Neural progenitor cell (in vitro differentiated cells): ENCODE results near the gene CDCA3. TPM values are rescaled to one million over a fixed set of nuclear protein-coding genes. Genes with fewer than 3 reads are reported as not detected.
A peak's percentile ranks its signal among the peaks of the same experiment; 100 is the strongest.

Experiments
- DNase-seq: peaks from one replicate; pipeline ENCODE4 v3.0.0-alpha.2; 2016; ENCODE audit warnings: low spot score
- H2AFZ ChIP-seq: fragments of 200-600 bp; sonication (generic); replicated peaks from 2 replicates; pipeline ENCODE4 v1.6.1; 2016; ENCODE audit warnings: antibody characterized with exemption
- H3F3A ChIP-seq: fragments of 200-600 bp; sonication (generic); 2 replicates; pipeline ENCODE4 v1.6.1; 2016; ENCODE audit warnings: antibody characterized with exemption, low read depth
- H3K27ac ChIP-seq: fragments of 200-600 bp; sonication (generic); 2 replicates; pipeline ENCODE4 v1.5.1; 2016; ENCODE audit warnings: mild to moderate bottlenecking
- H3K27me3 ChIP-seq: fragments of 200-600 bp; sonication (generic); 2 replicates; pipeline ENCODE4 v1.6.1; 2016; ENCODE audit warnings: mild to moderate bottlenecking, moderate library complexity
- H3K36me3 ChIP-seq: fragments of 200-600 bp; sonication (generic); 2 replicates; pipeline ENCODE4 v1.5.1; 2016
- H3K4me1 ChIP-seq: fragments of 200-600 bp; sonication (generic); 2 replicates; pipeline ENCODE4 v1.6.1; 2016; ENCODE audit warnings: mixed run types
- H3K4me2 ChIP-seq: fragments of 200-600 bp; sonication (generic); 2 replicates; pipeline ENCODE4 v1.6.1; 2016
- H3K4me3 ChIP-seq: fragments of 200-600 bp; sonication (generic); 2 replicates; pipeline ENCODE4 v1.5.1; 2016
- H3K79me2 ChIP-seq: fragments of 200-600 bp; sonication (generic); 2 replicates; pipeline ENCODE4 v1.6.1; 2016; ENCODE audit warnings: low read depth
- H3K9ac ChIP-seq: fragments of 200-600 bp; sonication (generic); 2 replicates; pipeline ENCODE4 v1.6.1; 2016
- H3K9me3 ChIP-seq: fragments of 200-600 bp; sonication (generic); 2 replicates; pipeline ENCODE4 v1.5.1; 2016; ENCODE audit warnings: low read depth
- H4K20me1 ChIP-seq: fragments of 200-600 bp; sonication (generic); 2 replicates; pipeline ENCODE4 v1.6.1; 2016; ENCODE audit warnings: low read depth
- H3K27ac Mint-ChIP-seq: 3 replicates; pipeline ENCODE4 v1.8.0; 2021; ENCODE audit warnings: mixed read lengths
- H3K27me3 Mint-ChIP-seq: 2 replicates; pipeline ENCODE4 v1.8.0; 2022; ENCODE audit warnings: low read depth, mild to moderate bottlenecking, inconsistent platforms, moderate library complexity, mixed read lengths; ENCODE audit not compliant: insufficient read depth
- H3K36me3 Mint-ChIP-seq: 3 replicates; pipeline ENCODE4 v1.8.0; 2021; ENCODE audit warnings: mixed read lengths
- H3K4me1 Mint-ChIP-seq: 3 replicates; pipeline ENCODE4 v1.8.0; 2021; ENCODE audit warnings: mixed read lengths
- H3K4me3 Mint-ChIP-seq: 3 replicates; pipeline ENCODE4 v1.8.0; 2021; ENCODE audit warnings: mild to moderate bottlenecking, moderate library complexity, mixed read lengths
- H3K9me3 Mint-ChIP-seq: 3 replicates; pipeline ENCODE4 v1.8.0; 2020; ENCODE audit warnings: mixed read lengths
- EZH2 ChIP-seq: fragments of 200-600 bp; sonication (generic); IDR thresholded peaks from 2 replicates; pipeline ENCODE4 v1.6.1; 2017; ENCODE audit warnings: antibody characterized with exemption, mild to moderate bottlenecking, moderate library complexity
- EZH2phosphoT487 ChIP-seq: fragments of 200-600 bp; sonication (generic); IDR thresholded peaks from 2 replicates; pipeline ENCODE4 v1.6.1; 2017; ENCODE audit warnings: antibody characterized with exemption
- total RNA-seq: library from RNA; depleted of rRNA; stranded (reverse); fragments of >200 nt; gene quantifications from 2 replicates; pipeline ENCODE4 v1.2.3, GENCODE V29; 2015; ENCODE audit warnings: low replicate concordance
- TF ChIP-seq, protein P1 (sequence below): fragments of 200-600 bp; sonication (generic); IDR thresholded peaks from 2 replicates; pipeline ENCODE4 v1.5.1; 2017; ENCODE audit warnings: antibody characterized with exemption, mild to moderate bottlenecking

CDCA3 gene
- total RNA-seq, result 62.1 and 73.5 TPM in 2 replicates

DNA sequence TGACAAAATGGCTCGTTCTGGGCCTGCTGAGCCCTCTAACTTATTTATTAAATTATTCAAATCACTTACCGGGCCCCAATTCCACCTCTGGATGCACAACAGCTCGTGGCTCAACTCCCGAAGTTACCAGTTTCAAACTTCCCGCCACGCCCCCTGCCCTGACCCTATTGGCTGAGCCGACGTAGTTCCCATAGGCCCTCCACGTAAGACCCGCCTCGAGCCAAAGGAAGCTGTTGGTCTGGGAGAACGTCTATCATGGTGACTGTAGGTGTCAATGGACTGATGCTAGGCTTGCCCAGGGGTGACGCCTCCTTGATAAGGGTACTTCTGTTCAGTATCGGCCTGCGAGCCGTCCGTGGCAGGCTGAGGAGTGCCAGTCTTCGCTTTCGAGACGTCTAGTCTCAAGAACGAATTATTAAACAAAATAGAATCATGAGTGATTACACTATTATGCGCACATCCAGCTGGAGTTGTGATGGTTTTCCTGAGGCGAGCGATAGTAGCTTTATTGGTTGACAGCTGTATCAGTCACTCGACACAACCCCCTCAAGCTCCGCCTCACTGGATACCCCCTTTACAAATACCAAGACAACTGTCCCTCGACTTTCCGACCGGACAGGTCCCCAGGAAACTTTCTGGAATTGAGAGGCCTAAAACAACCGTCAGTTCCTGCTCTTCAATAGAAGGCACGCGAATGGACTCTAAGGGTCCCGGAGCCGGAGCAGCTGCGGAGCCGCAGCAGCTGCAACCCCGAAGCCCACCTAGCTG is at the start of gene CDCA3:
Gene CDCA3, minus strand, starts transcription at position 134 of the 768 bp plus-strand sequence. CDS start 334 bp downstream, outside the sequence.
- H3K27me3 ChIP-seq, result no peaks in the 10 kb centered on the region
- Mint-ChIP-seq H3K9me3 (no peaks in the 10 kb centered on the region), H3K36me3 (peaks cover 32% of the 10 kb centered on the region), H3K4me3 (peak within 1 kb of the TSS; percentile 93), H3K4me1 (peaks cover 46% of the 10 kb centered on the region), H3K27me3 (peaks cover 5% of the 10 kb centered on the region), H3K27ac (peak within 1 kb of the TSS; percentile 97)
- peak within 1 kb of the TSS; percentile 16 for H3K9ac ChIP-seq
- peaks cover 19% of the 10 kb centered on the region for H3K4me1 ChIP-seq
- peaks cover 54% of the 10 kb centered on the region for H3K79me2 ChIP-seq
- H3K36me3 ChIP-seq, result no peaks in the 10 kb centered on the region
- peak within 1 kb of the TSS; percentile 90 for H2AFZ ChIP-seq
- H3F3A ChIP-seq, result peaks cover 42% of the 10 kb centered on the region
- H3K27ac ChIP-seq, result peak within 1 kb of the TSS; percentile 26
- TF ChIP-seq EZH2phosphoT487 (no peak), EZH2 (no peak)
- TF ChIP-seq, protein P1, sequence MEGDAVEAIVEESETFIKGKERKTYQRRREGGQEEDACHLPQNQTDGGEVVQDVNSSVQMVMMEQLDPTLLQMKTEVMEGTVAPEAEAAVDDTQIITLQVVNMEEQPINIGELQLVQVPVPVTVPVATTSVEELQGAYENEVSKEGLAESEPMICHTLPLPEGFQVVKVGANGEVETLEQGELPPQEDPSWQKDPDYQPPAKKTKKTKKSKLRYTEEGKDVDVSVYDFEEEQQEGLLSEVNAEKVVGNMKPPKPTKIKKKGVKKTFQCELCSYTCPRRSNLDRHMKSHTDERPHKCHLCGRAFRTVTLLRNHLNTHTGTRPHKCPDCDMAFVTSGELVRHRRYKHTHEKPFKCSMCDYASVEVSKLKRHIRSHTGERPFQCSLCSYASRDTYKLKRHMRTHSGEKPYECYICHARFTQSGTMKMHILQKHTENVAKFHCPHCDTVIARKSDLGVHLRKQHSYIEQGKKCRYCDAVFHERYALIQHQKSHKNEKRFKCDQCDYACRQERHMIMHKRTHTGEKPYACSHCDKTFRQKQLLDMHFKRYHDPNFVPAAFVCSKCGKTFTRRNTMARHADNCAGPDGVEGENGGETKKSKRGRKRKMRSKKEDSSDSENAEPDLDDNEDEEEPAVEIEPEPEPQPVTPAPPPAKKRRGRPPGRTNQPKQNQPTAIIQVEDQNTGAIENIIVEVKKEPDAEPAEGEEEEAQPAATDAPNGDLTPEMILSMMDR, result no peak
- H3K4me3 ChIP-seq, result peak within 1 kb of the TSS; percentile 73
- H3K9me3 ChIP-seq, result no peaks in the 10 kb centered on the region
- H3K4me2 ChIP-seq, result peak within 1 kb of the TSS; percentile 88
- DNase-seq, result peak; percentile 99
- peaks cover 32% of the 10 kb centered on the region for H4K20me1 ChIP-seq

- peaks cover 6% of the 10 kb centered on the region for H3K27me3 Mint-ChIP-seq
- Histone ChIP-seq H3K27me3 (no peaks in the 10 kb centered on the region), H3K9me3 (no peaks in the 10 kb centered on the region), H3K4me1 (peaks cover 21% of the 10 kb centered on the region), H3K36me3 (no peaks in the 10 kb centered on the region), H3K4me2 (no peak overlapping the region), H3K27ac (no peak overlapping the region), H3F3A (peaks cover 15% of the 10 kb centered on the region), H3K79me2 (no peaks in the 10 kb centered on the region), H3K4me3 (no peak overlapping the region), H3K9ac (no peak overlapping the region), H2AFZ (no peak overlapping the region), H4K20me1 (no peaks in the 10 kb centered on the region)
- DNase-seq, result no peak
- H3K4me3 Mint-ChIP-seq, result no peak overlapping the region
- H3K27ac Mint-ChIP-seq, result no peak overlapping the region
- peaks cover 3% of the 10 kb centered on the region for H3K9me3 Mint-ChIP-seq
- peaks cover 22% of the 10 kb centered on the region for H3K4me1 Mint-ChIP-seq
- TF ChIP-seq EZH2, result no peak
- H3K36me3 Mint-ChIP-seq, result peaks cover 1% of the 10 kb centered on the region
Observed at GRCh38 chr12:6899837-6900519, 48.9 kb upstream of the CDCA3 start.

- H3K4me3 ChIP-seq, result no peak overlapping the region
- no peak overlapping the region for H2AFZ ChIP-seq
- no peaks in the 10 kb centered on the region for H4K20me1 ChIP-seq
- peaks cover 20% of the 10 kb centered on the region for H3K4me1 ChIP-seq
- H3K27me3 ChIP-seq, result no peaks in the 10 kb centered on the region
- H3K4me1 Mint-ChIP-seq, result peaks cover 22% of the 10 kb centered on the region
- no peak overlapping the region for H3K4me3 Mint-ChIP-seq
- no peak overlapping the region for H3K4me2 ChIP-seq
- no peak for DNase-seq
- H3K27ac Mint-ChIP-seq, result no peak overlapping the region
- H3K36me3 ChIP-seq, result no peaks in the 10 kb centered on the region
- no peak overlapping the region for H3K27ac ChIP-seq
- no peaks in the 10 kb centered on the region for H3K9me3 ChIP-seq
- H3K9ac ChIP-seq, result no peak overlapping the region
- peaks cover 6% of the 10 kb centered on the region for H3K27me3 Mint-ChIP-seq
- H3K36me3 Mint-ChIP-seq, result peaks cover 1% of the 10 kb centered on the region
- no peaks in the 10 kb centered on the region for H3K79me2 ChIP-seq
- TF ChIP-seq EZH2phosphoT487 (no peak), EZH2 (no peak)
- TF ChIP-seq, protein P1, result no peak
- peaks cover 12% of the 10 kb centered on the region for H3F3A ChIP-seq
- H3K9me3 Mint-ChIP-seq, result peaks cover 3% of the 10 kb centered on the region
Observed at GRCh38 chr12:6899427-6899826, 48.3 kb upstream of the CDCA3 start.
